Adipocyte (in vitro differentiated cells): ENCODE measurements around the gene OFD1.

ENCODE experiments used
- DNase-seq: peaks from one replicate; pipeline ENCODE4 v3.0.0-alpha.2; 2015; ENCODE audit warnings: low read depth
- H3K27me3 ChIP-seq: replicated peaks from 2 replicates; pipeline ENCODE4 v1.7.0; 2013; ENCODE audit warnings: mild to moderate bottlenecking, low read length, moderate library complexity; ENCODE audit not compliant: control insufficient read depth, insufficient read depth
- H3K36me3 ChIP-seq: 2 replicates; pipeline ENCODE4 v1.7.0; 2013; ENCODE audit warnings: low read length, mild to moderate bottlenecking, moderate library complexity; ENCODE audit not compliant: control insufficient read depth, insufficient read depth, severe bottlenecking
- H3K4me1 ChIP-seq: 2 replicates; pipeline ENCODE4 v1.7.0; 2013; ENCODE audit warnings: mild to moderate bottlenecking, low read length, moderate library complexity; ENCODE audit not compliant: control insufficient read depth, insufficient read depth
- H3K4me3 ChIP-seq: 2 replicates; pipeline ENCODE4 v1.7.0; 2013; ENCODE audit warnings: mild to moderate bottlenecking, low read length, moderate library complexity
- H3K9ac ChIP-seq: 2 replicates; pipeline ENCODE4 v1.7.0; 2013; ENCODE audit warnings: mild to moderate bottlenecking, low read length, moderate library complexity
- H3K9me3 ChIP-seq: 2 replicates; pipeline ENCODE4 v1.7.0; 2013; ENCODE audit warnings: mild to moderate bottlenecking, low read length, moderate library complexity; ENCODE audit not compliant: control insufficient read depth

OFD1 gene

GRCh38 chrX:13798184-13798583 lies 63.6 kb downstream of the OFD1 start:
- H3K4me1 ChIP-seq = no peaks in the 10 kb centered on the region
- peaks cover 49% of the 10 kb centered on the region for H3K27me3 ChIP-seq
- no peak overlapping the region for H3K9ac ChIP-seq
- no peak for DNase-seq
- no peak overlapping the region for H3K4me3 ChIP-seq
- H3K9me3 ChIP-seq = peaks cover 11% of the 10 kb centered on the region
- no peaks in the 10 kb centered on the region for H3K36me3 ChIP-seq

DNA sequence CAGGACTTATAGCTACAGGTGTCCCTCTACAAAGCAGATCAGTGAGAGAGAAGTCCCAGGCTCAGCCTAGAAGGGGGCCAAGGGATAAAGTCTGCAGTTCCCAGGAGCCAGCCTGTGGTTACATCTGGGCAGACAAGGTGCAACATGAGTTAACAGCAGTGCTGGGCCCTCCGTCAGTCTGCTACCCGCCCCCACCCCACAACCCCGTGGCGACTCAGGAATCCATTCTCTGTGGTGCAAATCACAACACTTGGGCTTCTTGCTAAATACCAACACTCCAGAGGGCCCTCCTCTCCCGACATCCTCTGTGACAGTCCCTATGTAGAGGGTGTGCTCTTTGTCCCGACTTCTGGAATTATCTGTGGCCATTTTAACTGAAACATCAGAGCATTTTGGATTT lies 68.6 kb downstream of the OFD1 start:
- no peaks in the 10 kb centered on the region for H3K36me3 ChIP-seq
- no peak overlapping the region for H3K4me3 ChIP-seq
- H3K9me3 ChIP-seq = peaks cover 11% of the 10 kb centered on the region
- peaks cover 58% of the 10 kb centered on the region for H3K27me3 ChIP-seq
- no peak overlapping the region for H3K9ac ChIP-seq
- no peaks in the 10 kb centered on the region for H3K4me1 ChIP-seq
- DNase-seq = no peak

DNA sequence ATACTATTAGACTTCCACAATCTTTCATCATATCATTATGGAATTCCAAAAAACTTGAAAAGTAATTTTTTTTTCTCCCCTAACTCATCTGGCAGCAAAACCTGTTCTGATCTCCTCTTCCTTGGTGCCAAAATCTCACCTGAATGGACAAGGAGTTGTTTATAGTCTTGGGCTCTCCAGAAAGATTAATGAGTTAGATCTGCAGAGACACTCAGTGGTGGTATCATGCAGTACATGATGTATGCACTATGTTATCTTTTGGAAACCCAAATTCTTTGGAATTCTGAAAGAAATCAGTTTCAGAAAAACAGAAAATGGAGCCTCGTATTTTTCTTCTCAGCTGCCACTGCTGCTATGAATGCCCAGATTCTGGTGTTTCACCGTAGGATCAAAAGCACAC lies 70.7 kb downstream of the OFD1 start:
- no peaks in the 10 kb centered on the region for H3K4me1 ChIP-seq
- H3K9me3 ChIP-seq = peaks cover 3% of the 10 kb centered on the region
- H3K4me3 ChIP-seq = no peak overlapping the region
- peaks cover 51% of the 10 kb centered on the region for H3K27me3 ChIP-seq
- no peak overlapping the region for H3K9ac ChIP-seq
- no peaks in the 10 kb centered on the region for H3K36me3 ChIP-seq
- DNase-seq = no peak

GRCh38 chrX:13808293-13808692 lies 73.7 kb downstream of the OFD1 start:
- no peak overlapping the region for H3K9ac ChIP-seq
- DNase-seq = no peak
- H3K36me3 ChIP-seq = no peaks in the 10 kb centered on the region
- no peak overlapping the region for H3K4me3 ChIP-seq
- H3K9me3 ChIP-seq = no peaks in the 10 kb centered on the region
- H3K4me1 ChIP-seq = no peaks in the 10 kb centered on the region
- peaks cover 41% of the 10 kb centered on the region for H3K27me3 ChIP-seq

DNA sequence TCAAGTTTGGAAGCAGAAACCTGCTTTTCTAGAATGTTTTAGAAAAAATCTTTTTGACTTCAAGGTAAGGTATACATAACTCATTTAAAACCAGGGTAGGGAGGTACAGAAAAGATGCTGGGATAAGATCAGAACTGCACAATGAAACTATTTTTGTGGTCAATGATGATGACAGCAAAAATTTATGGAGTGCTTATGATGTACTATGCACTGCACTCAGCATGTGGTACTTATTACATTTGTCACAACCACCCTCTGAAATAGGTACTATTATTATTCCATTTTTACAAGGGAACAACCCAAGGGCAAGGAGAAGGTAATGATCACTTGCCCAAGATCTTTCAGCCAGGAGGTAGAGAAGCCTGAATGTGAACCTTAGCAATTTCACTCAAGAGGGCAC lies 74.3 kb downstream of the OFD1 start:
- Histone ChIP-seq H3K36me3 (no peaks in the 10 kb centered on the region), H3K4me3 (no peak overlapping the region), H3K4me1 (no peaks in the 10 kb centered on the region), H3K9me3 (no peaks in the 10 kb centered on the region), H3K27me3 (peaks cover 38% of the 10 kb centered on the region), H3K9ac (no peak overlapping the region)
- DNase-seq = peak; percentile 40

GRCh38 chrX:13815664-13816063 lies 81.1 kb downstream of the OFD1 start:
- no peak overlapping the region for H3K4me3 ChIP-seq
- no peaks in the 10 kb centered on the region for H3K36me3 ChIP-seq
- no peak for DNase-seq
- H3K9me3 ChIP-seq = no peaks in the 10 kb centered on the region
- peaks cover 55% of the 10 kb centered on the region for H3K27me3 ChIP-seq
- no peak overlapping the region for H3K9ac ChIP-seq
- no peaks in the 10 kb centered on the region for H3K4me1 ChIP-seq

DNA sequence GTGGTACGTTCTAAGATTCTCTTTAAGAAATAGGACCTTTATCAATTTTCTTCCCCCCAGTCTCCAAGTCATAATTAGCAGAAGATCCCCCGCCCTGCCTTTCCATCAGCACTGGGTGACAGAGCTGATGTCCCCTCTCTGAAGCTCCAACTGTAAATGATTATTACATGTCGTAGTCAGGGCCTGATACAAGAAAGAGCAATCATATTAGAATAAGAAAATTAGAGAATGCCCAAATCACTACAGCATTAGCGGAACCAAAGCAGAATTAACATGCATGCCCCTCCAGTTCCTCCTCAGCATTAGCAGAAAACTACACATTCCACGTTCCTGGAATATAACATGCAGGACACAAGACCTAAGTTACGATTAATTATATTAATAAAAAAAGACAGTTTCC lies 81.6 kb downstream of the OFD1 start:
- DNase-seq = no peak
- H3K4me3 ChIP-seq = no peak overlapping the region
- no peaks in the 10 kb centered on the region for H3K36me3 ChIP-seq
- H3K9me3 ChIP-seq = no peaks in the 10 kb centered on the region
- H3K4me1 ChIP-seq = no peaks in the 10 kb centered on the region
- no peak overlapping the region for H3K9ac ChIP-seq
- peaks cover 54% of the 10 kb centered on the region for H3K27me3 ChIP-seq

DNA sequence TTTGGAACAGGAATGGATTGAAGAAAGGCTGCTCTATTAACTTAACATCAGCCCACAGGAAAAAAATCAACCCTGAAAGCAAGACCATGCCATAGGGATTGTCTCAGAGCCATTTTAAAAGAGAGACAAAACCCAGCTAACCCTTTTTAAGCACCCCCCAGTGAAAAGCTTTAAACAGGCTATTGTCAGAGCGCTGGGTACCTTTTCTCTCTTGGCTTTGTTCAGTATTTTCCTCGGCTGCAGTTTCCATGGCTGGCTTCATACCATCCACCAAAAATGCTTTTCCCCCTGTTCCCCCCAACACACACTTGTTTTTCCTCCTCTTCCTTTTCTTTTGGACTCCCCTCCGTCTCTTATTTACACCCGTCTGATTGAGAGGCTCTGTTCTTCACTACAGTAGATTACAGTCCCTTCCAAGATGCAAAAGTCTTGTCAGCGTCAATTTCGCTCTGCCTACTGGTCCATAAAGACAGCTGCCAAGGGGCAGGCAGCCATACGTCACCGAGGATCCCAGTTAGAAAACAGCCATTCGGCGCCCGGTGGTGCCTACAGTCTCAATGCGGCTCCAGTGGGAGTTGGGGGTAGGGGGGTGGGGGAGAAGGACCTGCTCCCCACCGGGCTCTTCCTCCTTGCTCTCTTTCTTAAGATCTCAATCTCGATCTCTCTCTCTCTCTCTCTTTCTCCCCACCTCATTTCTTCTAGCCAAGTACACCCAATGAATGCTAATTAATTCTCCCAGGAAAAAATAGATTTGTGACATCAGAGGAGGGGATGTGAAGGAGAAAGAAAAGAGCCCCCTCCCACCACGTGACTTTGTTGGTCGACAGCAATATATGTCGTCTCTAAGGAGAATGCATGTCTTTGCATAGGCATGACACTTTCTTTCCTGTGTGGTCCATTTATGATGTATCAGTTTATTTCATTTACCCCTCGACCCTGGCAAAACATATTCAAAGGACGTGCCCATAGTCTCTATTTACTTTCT lies 82.4 kb downstream of the OFD1 start, which contains the start of gene GPM6B:
Gene GPM6B (minus strand): TSS at position 451 of the 985 bp plus-strand sequence. CDS start 189 bp downstream, at position 262.
- DNase-seq = no peak
- no peak within 1 kb of the TSS for H3K9ac ChIP-seq
- H3K4me1 ChIP-seq = no peaks in the 10 kb centered on the region
- H3K9me3 ChIP-seq = no peaks in the 10 kb centered on the region
- no peak within 1 kb of the TSS for H3K4me3 ChIP-seq
- H3K27me3 ChIP-seq = peaks cover 54% of the 10 kb centered on the region
- H3K36me3 ChIP-seq = no peaks in the 10 kb centered on the region
